ENCODE results near the gene ZNF674.

- TF ChIP-seq CTCF (IDR thresholded peaks at IDR 0.05; ENCODE audit: low read depth, low read length) (no peak), MYC (IDR thresholded peaks at IDR 0.05; ENCODE audit: low read depth, low read length) (no peak)
Measured at GRCh38 chrX:46576458-46576857, 31.2 kb upstream of the ZNF674 start.
